ENCODE data around the gene STIM1. TPM values are rescaled to one million over a fixed set of nuclear protein-coding genes. Genes with fewer than 3 reads are reported as not detected.

Gene STIM1
- total RNA-seq, 1 experiment from 2014 or later, result 15.2 TPM

- H3K23me2 ChIP-seq (ENCODE audit: insufficient read length, low read depth, low read length, poor library complexity, severe bottlenecking), result no peaks in the 10 kb centered on the region
- H3T11ph ChIP-seq (ENCODE audit: low read length), result no peak overlapping the region
- no peak overlapping the region for H2BK20ac ChIP-seq (ENCODE audit: low read depth, low read length, poor library complexity, severe bottlenecking)
- no peak overlapping the region for H4K91ac ChIP-seq (ENCODE audit: insufficient read length, low read depth, low read length)
- no peak overlapping the region for H2AFZ ChIP-seq (ENCODE audit: low read length)
- no peak overlapping the region for H3K27ac ChIP-seq (ENCODE audit: insufficient read length, low read depth, low read length)
- H3K18ac ChIP-seq (ENCODE audit: insufficient read length, low read depth, low read length), result no peak overlapping the region
- no peak overlapping the region for H3K4me2 ChIP-seq (ENCODE audit: insufficient read depth, insufficient read length, low read length)
- H2BK15ac ChIP-seq (ENCODE audit: low read depth, low read length), result no peak overlapping the region
- no peaks in the 10 kb centered on the region for H3K4me1 ChIP-seq (ENCODE audit: insufficient read depth, low read length)
- no peaks in the 10 kb centered on the region for H3K36me3 Mint-ChIP-seq (ENCODE audit: insufficient read depth in 1 of 3, low read depth in 3 of 3)
- H3K4ac ChIP-seq (ENCODE audit: low read depth, low read length), result no peak overlapping the region
- DNase-seq, result no peak
- no peak overlapping the region for H2BK12ac ChIP-seq (ENCODE audit: insufficient read length, low read depth, low read length)
- H4K5ac ChIP-seq (ENCODE audit: insufficient read length, low read depth, low read length), result no peak overlapping the region
- H3K14ac ChIP-seq (ENCODE audit: insufficient read depth, low read length), result no peak overlapping the region
- TF ChIP-seq CTCF (conservative IDR thresholded peaks at IDR 0.05), result no peak
- H3K27me3 Mint-ChIP-seq (ENCODE audit: low read depth), result no peaks in the 10 kb centered on the region
- H3K4me3 Mint-ChIP-seq, result no peak overlapping the region
- H4K8ac ChIP-seq (replicated peaks; ENCODE audit: insufficient read length, low read depth, low read length), result no peak overlapping the region
- no peaks in the 10 kb centered on the region for H3K79me2 ChIP-seq (ENCODE audit: insufficient read depth, low read length)
- no peak overlapping the region for H2AK5ac ChIP-seq (ENCODE audit: insufficient read length, low read length)
- WGBS (ENCODE audit: extremely low coverage, insufficient read length, low lambda C conversion rate), result no CpG with 5 or more reads among the region's 1 CpG
- no peaks in the 10 kb centered on the region for H3K9me3 Mint-ChIP-seq
- H3K56ac ChIP-seq (ENCODE audit: insufficient read length, low read depth, low read length), result no peak overlapping the region
- H2BK120ac ChIP-seq (ENCODE audit: low read depth, low read length, poor library complexity, severe bottlenecking), result no peak overlapping the region
- H4K20me1 ChIP-seq (ENCODE audit: control insufficient read depth, insufficient read depth, insufficient read length), result no peaks in the 10 kb centered on the region
- no peaks in the 10 kb centered on the region; a peak in 1 of 4 replicates for H3K4me1 Mint-ChIP-seq
- H3K23ac ChIP-seq (ENCODE audit: insufficient read length, low read depth, low read length), result no peak overlapping the region
- no peaks in the 10 kb centered on the region for H3K27me3 ChIP-seq (ENCODE audit: insufficient read depth, low read length)
- H3K9ac ChIP-seq (ENCODE audit: extremely low read depth, insufficient read length, low read length), result no peak overlapping the region
- no peaks in the 10 kb centered on the region for H3K9me3 ChIP-seq (ENCODE audit: control insufficient read depth, low read depth, low read length)
- H3K79me1 ChIP-seq (ENCODE audit: insufficient read depth, low read depth, low read length, poor library complexity, severe bottlenecking), result no peaks in the 10 kb centered on the region
- H3K27ac Mint-ChIP-seq, result no peak overlapping the region
- H2BK5ac ChIP-seq (ENCODE audit: insufficient read length, low read length), result no peak overlapping the region
Measured at GRCh38 chr11:3977078-3977477, 121.6 kb downstream of the STIM1 start.

All from H9 (cell line).